Fibroblast of peridontal ligament (primary cell): ENCODE measurements around the gene TRAPPC3.
"Not testable (repeated sequence)": the region's sequence is repeated elsewhere in the genome, so short reads cannot be mapped to it uniquely, and the experiment has no call there.

Experiments used
- DNase-seq: peaks from one replicate; pipeline ENCODE4 v3.0.0-alpha.2; 2010; ENCODE audit errors: extremely low read depth

The TRAPPC3 gene

DNA sequence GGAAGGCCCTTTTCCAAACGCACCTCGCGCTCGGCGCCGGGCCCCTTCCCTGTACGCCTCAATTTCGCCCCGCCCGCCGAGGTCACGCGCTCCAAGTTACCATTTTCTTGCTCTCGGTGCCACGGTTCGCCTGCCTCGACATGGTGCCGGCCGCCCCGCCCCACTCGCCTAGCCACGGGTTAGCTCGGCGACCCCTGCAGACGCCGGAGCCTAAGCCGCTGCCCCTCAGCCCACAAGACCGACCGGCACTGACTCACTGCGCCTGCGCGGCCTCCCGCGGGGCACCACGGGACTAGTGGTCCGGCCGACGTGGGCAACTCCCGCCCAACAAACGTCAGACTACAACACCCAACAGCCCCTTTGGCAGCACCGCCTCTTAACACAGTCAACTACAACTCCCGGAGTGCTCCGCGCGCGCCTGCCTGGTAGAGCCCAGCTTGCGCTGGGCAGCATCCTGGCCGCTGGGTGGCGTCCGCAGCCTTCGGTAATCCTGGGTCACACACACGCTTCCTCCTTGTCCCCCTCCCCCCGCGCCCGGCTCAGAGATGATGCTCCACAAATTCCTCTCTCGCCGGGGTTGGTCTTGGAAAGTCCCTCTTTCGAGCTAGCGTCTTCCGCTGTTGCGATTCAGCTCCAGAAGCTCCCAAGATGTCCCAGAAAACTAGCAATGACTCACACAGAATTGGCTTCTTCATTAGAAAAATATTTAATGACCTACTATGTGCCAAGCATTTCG, at the start of gene TRAPPC3:
Gene TRAPPC3 (minus strand): TSS at position 250 of the 736 bp plus-strand sequence. CDS start 108 bp downstream, at position 142.
- peak; percentile 99 for DNase-seq

DNA sequence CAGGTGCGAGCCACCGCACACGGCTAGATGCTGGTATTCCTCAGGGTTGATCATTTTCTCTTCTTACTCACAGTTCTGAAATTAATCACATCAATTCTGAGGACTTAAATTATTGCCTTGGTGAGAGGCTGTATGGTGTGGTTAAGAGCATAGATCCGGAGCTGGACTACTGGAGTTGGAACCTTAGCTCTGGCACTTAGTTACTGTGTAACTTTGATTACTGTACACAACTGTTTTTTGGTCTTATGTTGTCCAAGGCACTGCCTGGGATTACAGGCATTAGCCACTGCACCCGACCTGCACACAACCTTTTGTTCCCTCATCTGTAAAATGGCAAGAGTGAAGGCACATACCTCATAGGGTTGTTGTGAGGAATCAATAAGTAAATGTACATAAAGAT, 49.4 kb upstream of the TRAPPC3 start:
- DNase-seq, result no peak

DNA sequence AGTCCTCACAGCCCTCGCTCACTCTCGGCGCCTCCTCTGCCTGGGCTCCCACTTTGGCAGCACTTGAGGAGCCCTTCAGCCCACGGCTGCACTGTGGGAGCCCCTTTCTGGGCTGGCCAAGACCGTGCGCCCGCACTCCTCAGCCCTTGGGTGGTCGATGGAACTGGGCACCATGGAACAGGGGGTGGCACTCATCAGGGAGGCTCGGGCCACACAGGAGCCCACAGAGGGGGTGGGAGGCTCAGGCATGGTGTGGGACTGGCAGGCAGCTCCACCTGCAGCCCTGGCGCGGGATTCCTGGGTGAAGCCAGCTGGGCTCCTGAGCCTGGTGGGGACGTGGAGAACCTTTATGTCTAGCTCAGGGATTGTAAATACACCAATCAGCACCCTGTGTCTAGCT, 47.5 kb upstream of the TRAPPC3 start:
- DNase-seq, result not testable (repeated sequence)

DNA sequence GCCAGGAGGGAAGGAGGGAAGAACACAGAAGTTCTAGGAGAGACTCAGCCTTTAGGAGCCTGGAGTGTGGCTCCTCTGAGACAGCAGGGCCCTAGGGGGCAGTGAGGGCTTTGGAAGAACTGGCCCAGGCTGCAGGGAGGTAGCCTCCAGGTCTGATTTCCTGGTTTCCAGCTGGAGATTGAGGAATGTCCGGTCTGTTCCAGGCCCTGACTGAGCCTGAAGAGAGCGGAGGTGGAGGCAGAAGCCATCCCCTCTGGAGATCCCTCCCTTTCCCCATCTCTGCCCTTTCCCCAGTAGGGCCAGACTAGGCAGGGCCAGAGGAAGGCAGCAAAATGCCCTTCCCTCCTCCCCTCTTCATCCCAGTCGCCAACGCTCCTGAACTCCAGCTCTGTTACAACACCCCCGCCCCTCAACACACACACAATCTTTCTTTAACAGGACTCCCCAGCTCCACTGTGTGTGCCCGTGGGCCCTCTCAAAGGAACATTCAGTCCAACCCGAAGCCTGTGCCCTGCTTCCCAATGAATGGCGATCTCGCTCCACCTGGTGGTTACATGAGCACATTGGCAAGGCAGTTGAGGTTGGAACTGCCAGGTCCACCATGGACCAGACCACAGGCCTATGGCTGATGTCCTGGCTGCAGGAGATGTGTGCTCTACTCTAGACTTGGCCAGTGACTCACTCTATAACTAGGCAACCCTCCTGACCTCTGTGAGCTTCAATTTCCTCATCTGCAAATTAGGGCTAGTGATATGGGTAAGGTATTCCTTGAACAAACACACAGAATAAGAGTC, 38.7 kb upstream of the TRAPPC3 start:
- DNase-seq, result peak; percentile 91

DNA sequence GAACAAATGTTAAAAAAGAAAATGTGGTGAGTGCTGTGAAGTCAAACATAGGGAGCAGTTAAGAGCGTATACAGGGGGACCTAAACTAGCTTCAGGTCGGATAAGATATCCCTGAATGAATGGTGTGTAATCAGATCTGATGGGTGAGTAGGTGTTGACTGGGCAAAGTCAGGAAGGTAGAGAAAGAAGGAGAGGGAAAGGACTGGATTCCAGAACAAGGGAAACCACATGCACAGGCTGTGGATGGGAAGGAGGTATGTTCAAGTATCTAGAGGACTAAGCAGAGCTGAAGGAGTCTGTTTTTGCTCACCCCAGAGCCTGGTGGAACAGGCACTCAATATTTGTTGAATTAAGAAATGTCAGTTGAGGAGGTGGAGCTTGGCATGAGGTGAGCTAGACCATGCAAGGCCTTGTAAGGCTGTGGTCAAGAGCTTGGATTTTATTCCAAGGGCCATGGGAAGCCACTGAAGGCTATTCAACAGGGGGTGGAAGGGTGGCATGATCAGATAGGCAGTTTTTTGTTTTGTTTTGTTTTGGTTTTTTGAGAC, 34.1 kb upstream of the TRAPPC3 start:
- peak; percentile 71 for DNase-seq

DNA sequence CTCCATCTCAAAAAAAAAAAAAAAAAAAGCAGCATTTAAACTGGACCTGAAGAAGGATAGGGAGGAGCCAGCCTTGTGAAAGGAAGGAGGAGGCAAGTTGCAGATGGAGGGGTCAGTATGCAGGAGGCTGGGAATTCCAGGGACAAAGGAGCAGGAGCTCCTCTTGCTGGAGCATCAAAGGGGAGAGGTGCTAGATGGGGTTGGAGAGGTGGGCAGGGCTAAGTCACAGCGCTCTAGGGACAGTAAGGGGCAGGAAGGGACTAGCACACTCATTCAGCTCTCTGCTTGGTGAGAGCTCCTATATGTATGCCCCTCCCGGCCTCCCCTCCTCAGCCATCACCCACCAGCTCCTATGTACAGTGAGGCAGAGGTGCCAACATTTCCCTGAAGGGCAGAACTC, 33.4 kb upstream of the TRAPPC3 start:
- no peak for DNase-seq

DNA sequence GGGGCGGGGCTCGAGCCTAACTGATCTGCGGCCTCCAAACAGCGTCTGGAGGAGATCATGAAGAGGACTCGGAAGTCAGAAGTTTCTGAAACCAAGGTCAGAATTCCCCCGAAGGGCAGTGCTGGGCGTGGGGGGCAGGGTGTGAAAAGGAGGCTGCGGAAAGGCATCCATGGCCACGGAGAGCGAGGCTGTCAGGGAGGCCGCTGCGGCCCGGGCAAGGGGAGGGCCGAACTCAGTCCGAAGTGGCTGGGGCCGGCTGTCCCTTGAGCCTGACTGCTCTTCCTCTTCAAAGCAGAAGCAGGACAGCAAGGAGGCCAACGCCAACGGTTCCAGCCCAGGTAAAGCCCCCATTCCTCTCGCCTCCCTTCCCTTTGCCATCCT, 29.9 kb upstream of the TRAPPC3 start:
- no peak for DNase-seq

DNA sequence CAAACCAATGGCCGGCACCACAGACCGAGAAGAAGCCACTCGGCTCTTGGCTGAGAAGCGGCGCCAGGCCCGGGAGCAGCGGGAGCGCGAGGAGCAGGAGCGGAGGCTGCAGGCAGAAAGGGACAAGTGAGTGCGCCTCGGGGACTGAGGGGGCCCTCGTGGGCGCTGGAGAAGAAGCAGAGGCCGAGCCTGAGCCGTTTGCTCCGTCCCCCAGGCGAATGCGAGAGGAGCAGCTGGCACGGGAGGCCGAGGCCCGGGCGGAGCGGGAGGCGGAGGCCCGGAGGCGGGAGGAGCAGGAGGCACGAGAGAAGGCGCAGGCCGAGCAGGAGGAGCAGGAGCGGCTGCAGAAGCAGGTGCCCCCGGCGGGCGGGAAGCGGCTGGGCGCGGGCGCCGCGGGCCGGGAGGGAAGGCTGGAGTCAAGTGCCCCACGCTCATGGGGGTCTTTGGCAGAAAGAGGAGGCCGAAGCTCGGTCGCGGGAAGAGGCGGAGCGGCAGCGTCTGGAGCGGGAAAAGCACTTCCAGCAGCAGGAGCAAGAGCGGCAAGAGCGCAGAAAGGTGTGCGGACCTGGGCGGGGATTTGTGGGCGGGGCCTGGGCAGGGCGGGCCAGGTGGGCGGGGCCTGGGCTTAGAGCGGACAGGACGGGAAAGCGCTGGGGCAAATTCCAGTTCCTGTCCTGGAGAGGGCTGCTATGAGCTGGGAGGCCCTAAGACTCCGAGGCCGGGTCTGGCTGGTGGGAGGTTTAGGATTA, 29.4 kb upstream of the TRAPPC3 start:
- no peak for DNase-seq

DNA sequence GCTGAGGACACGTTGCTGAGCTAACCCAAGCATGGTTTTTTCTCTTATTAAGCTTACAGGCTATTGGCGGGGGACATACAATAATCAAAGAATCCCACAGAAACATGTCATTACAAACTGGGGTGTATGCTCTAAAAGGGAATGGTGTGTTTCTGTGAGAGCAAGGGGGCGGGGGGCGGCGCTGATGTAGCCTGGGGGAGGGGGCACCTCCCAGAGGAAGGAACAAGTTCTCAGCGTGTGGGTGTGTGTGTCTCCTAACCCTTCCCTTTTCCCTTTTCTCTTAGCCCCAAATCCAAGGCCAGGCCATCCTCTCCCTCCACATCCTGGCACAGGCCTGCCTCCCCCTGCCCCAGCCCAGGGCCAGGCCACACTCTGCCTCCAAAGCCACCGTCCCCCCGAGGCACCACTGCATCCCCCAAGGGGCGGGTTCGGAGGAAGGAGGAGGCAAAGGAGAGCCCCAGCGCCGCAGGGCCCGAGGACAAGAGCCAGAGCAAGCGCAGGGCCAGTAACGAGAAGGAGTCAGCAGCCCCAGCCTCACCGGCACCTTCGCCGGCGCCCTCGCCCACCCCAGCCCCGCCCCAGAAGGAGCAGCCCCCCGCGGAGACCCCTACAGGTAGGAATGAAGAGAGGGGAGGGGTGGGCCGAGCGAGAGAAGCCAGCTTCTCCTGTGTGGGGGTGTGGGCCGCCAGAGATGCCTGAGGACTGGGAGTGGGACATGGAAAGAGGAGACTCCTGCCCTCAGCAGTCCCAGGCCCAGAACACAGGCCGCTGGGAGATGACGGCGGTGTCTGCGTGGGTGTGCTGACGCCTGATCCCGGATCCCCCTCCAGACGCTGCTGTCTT, 28.5 kb upstream of the TRAPPC3 start:
- DNase-seq, result no peak

DNA sequence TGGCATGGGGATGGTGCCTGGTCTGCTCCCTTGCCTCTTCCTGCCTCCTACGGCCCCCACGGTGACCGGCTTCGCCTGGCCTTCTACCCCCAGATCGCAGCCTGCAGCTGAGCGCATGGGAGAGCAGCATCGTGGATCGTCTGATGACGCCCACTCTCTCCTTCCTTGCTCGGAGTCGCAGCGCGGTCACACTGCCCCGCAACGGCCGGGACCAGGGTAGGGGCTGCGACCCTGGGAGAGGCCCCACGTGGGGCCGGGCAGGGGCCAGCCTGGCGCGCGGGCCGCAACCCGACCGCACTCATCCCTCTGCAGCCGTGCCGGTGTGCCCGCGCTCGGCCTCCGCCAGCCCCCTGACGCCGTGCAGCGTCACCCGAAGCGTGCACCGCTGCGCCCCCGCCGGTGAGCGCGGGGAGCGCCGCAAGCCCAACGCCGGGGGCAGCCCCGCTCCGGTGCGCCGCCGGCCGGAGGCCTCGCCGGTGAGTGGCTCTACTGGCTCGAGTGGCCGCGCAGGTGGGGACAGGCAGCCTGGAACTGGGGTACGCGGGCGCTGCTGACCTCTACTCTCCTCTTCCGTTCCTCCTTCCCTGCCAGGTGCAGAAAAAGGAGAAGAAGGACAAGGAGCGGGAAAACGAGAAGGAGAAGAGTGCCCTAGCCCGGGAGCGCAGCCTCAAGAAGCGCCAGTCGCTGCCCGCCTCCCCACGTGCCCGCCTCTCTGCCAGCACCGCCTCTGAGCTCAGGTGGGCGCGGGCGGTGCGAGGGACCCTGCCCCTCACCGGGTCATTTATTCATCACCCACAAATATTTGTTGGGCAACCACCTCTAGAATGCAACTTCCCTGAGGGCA, 27.0 kb upstream of the TRAPPC3 start:
- no peak for DNase-seq

DNA sequence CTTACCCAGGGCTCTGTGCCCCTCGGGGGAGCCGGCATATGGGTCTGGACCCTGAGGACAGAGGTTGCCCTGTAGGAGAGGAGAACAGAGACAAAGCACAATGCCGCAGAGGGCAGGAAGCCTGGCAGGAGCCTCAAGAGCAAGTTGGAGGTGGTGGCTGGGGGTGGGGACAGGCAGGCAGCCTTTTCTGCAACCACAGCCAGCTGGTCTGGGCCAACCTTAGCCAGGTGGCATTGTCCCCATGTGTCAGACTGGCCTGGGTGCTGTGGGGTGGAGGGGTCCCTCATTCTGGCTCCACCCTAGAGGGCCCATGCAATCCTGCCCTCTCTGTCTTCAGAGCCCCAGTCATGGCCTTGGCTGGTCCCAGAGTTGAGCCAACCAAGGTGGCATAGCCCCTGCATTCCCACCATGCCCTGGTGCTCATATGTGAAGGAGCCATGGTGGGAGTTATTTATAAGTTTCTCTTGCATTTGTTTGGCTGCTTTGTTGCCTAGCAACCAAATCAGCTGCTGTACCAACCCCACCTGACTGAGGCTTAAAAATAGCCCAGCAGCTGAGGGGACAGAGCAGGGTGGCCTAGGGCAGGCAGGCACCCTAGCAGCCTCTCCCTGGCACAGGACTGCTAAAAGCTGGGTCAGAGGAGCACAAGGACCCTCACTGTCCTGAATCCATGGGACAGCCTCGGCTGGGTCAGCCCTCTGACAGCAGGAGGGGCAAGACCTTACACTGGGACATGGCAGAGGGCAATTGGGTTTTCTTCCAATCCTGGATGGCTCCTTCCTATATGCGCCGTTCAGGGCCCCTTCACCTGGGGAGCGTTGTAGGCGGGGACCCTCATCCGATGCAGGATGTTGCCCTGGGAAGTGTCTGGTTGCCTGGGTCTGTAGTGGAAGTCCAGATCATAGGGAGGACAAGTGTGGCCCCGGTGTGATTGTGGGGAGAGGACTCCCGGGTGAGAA, 26.1 kb upstream of the TRAPPC3 start:
- peak; percentile 26 for DNase-seq

DNA sequence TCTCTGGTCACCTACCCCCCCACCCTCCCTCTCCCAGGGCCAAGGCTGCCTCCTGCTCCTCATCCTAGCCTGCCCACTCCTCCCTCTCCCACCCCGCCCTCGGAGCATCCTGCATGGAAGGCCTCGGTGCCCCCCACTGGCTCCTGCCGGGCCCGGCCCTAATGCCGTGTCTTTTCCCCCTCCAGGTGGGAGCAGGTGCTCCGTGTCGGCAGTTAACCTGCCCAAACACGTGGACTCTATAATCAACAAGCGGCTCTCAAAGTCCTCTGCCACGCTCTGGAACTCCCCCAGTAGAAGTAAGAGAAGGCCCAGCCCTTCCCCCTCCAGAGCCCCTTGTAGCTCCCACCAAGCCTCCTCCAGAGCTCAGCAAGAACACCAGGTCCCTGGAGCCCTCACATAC, 25.4 kb upstream of the TRAPPC3 start:
- no peak for DNase-seq

DNA sequence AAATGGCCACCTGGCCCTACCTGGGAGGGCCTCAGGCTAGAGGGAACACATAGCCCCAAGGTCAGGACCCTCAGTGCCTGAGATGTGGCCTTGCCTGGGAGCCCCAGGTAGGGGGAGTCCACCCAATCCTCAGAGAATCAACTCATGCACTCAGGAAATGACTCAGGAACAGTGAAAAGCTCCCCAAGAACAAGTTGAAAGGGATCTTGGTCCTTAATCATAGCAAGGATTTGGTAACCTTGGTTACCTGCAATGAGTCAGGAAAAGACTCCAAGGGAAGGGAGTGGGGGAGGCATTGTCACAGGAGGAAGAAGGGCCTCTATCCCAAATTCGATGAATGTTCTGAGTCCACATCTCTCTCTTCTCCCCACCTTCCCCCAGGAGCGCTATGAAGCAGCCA, 23.7 kb upstream of the TRAPPC3 start:
- no peak for DNase-seq

DNA sequence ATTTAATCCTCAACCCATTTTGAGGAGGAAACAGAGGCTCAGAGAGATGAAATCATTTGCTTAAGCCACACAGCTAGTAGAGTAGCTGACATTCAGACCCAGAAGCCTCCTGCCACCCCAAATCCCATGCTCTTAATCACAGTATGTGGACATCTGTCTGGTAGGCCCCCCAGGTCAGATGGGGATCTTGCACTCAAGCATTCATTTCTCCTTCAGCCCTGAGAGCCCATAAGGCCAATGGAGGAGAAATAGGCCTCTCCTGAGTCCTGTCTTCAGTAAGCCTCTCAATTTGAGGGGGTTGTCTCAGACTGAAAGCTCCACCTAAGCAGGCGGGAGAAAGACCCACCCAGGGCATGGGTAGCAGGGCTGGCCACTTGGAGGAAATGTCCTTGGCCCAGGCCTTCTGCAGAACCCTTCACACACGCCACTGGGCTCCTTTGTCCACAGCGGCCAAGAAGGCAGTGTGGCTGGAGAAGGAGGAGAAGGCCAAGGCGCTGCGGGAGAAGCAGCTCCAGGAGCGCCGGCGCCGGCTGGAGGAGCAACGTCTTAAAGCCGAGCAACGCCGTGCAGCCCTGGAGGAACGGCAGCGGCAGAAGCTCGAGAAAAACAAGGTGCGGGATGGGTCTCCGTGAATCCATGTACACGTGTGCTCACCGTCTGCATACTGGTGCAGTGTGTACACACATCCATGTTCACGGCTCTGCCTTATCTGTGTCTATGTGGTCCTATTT, 22.9 kb upstream of the TRAPPC3 start:
- no peak for DNase-seq

DNA sequence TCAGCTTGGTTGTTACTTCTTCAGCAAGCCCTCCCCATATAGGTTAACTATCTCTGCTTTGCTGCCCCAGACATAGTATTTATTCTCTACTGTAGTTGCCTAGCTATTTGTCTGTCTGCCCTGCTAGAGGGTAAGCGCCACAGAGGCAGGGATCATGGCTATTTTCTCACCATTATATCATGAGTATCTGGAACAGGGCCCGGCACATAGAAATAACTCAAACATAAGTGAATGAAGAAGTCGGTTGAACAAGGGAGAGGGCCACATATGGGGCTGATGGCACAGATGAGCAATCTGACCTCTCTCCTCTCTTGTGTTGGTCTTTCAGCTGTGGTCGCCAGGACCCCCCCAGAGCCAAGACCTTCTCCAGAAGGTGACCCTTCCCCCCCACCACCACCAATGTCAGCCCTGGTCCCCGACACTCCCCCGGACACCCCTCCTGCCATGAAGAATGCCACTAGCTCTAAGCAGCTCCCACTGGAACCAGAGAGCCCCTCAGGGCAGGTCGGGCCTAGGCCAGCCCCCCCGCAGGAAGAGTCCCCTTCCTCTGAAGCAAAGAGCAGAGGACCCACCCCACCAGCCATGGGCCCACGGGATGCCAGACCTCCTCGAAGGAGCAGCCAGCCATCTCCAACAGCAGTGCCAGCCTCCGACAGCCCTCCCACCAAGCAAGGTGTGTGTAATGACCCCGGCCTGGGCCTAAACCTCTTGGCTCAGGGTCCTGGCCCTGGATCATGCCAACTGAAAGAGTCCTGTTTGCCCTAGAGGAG, 21.5 kb upstream of the TRAPPC3 start:
- DNase-seq, result no peak

DNA sequence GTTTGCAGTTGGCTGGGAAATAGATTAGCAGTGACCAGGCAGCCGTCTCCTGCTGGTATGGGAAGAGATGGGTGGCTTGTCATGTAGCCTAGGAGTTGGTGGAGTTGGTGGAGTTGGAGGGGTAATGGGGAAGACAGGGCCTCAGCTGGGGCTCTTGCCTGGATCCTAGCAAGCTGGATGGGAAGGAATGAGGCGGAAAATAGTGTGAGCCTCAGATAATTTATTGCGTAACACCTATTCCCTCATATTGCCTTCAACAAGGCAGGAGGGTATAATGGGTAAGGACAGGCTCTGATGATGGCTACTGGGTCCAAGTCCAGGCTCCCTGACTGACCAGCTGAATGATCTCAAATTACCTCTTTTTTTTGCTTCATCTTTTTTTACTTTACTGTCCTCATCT, 19.2 kb upstream of the TRAPPC3 start:
- DNase-seq, result no peak
